ENCODE data around the gene BSDC1.

Gene BSDC1

DNA sequence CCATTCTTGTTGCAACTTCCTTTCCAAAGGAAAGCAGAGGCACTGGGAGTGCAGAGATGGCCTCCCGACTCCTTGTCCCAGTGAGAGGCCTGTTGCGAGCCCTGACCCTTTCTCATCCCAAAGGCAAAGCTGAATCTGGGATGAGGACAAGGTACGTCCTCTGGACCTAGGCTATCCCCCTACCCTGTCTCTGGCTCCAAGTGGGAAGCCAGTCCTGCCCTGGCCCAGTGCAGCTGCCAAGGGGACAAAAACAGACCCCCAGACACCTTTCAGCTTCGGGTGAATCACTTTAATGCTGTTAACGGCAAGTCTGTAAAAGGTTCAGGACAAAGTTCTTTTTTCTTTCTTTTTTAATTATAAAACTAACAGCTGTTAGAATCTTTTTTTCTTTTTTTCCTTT lies 29.4 kb downstream of the BSDC1 start:
- no peak for FAIRE-seq
- TF ChIP-seq, protein P1, sequence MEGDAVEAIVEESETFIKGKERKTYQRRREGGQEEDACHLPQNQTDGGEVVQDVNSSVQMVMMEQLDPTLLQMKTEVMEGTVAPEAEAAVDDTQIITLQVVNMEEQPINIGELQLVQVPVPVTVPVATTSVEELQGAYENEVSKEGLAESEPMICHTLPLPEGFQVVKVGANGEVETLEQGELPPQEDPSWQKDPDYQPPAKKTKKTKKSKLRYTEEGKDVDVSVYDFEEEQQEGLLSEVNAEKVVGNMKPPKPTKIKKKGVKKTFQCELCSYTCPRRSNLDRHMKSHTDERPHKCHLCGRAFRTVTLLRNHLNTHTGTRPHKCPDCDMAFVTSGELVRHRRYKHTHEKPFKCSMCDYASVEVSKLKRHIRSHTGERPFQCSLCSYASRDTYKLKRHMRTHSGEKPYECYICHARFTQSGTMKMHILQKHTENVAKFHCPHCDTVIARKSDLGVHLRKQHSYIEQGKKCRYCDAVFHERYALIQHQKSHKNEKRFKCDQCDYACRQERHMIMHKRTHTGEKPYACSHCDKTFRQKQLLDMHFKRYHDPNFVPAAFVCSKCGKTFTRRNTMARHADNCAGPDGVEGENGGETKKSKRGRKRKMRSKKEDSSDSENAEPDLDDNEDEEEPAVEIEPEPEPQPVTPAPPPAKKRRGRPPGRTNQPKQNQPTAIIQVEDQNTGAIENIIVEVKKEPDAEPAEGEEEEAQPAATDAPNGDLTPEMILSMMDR (IDR thresholded peaks at IDR 0.05; ENCODE audit: insufficient read depth, missing control alignments) = no peak
- no peak for DNase-seq (ENCODE audit: insufficient read length, low spot score)

DNA sequence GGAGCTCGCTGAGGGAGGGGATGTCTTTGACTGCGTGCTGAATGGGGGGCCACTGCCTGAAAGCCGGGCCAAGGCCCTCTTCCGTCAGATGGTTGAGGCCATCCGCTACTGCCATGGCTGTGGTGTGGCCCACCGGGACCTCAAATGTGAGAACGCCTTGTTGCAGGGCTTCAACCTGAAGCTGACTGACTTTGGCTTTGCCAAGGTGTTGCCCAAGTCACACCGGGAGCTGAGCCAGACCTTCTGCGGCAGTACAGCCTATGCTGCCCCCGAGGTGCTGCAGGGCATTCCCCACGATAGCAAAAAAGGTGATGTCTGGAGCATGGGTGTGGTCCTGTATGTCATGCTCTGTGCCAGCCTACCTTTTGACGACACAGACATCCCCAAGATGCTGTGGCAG lies 30.5 kb downstream of the BSDC1 start:
- FAIRE-seq = no peak
- DNase-seq (ENCODE audit: insufficient read length, low spot score) = no peak
- TF ChIP-seq, protein P1 (IDR thresholded peaks at IDR 0.05; ENCODE audit: insufficient read depth, missing control alignments) = no peak

DNA sequence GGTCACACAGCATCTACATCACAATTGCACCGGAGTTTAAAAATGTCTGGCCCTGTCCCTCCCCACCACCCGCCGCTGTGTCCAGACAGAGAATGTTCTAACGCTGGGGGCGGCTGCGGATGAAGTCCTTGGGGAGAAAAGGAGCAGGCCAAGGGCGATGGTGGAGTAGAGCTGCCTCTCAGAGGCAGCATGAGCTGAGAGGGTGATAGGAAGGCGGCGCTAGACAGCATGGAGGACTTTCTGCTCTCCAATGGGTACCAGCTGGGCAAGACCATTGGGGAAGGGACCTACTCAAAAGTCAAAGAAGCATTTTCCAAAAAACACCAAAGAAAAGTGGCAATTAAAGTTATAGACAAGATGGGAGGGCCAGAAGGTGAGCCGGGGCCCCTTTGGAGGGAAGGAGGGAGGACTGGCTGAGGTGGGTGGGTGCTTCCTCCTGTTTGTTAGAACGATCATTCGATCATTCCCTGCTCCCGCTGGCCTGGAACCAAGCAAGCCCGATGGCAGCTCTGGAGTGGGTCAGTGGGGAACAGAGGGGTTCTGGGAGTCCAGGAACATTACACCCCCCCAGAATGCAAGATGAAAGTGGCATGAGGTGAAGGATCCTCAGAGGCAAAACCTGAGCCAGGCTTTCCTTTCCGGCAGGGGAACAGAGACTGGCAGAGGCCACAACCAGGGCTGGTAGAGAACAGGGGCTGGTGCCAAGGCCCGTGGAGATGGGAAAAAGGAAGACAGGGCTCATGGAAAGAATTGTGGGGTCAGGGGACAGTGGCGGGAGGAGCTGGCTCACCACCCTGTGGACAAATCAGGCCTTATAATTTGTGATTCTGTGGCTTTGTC lies 31.5 kb downstream of the BSDC1 start, which contains the start of the genes FAM229A and TSSK3:
TSS of gene FAM229A (minus strand) at position 12 of the 840 bp plus-strand sequence. CDS start 394 bp downstream, outside the sequence.
TSS of gene TSSK3 (plus strand) at position 66 of the 840 bp plus-strand sequence. CDS start at position 229, 163 bp downstream.
- DNase-seq (ENCODE audit: insufficient read length, low spot score) (no peak), FAIRE-seq (no peak)
- TF ChIP-seq, protein P1 (IDR thresholded peaks at IDR 0.05; ENCODE audit: insufficient read depth, missing control alignments) = no peak

DNA sequence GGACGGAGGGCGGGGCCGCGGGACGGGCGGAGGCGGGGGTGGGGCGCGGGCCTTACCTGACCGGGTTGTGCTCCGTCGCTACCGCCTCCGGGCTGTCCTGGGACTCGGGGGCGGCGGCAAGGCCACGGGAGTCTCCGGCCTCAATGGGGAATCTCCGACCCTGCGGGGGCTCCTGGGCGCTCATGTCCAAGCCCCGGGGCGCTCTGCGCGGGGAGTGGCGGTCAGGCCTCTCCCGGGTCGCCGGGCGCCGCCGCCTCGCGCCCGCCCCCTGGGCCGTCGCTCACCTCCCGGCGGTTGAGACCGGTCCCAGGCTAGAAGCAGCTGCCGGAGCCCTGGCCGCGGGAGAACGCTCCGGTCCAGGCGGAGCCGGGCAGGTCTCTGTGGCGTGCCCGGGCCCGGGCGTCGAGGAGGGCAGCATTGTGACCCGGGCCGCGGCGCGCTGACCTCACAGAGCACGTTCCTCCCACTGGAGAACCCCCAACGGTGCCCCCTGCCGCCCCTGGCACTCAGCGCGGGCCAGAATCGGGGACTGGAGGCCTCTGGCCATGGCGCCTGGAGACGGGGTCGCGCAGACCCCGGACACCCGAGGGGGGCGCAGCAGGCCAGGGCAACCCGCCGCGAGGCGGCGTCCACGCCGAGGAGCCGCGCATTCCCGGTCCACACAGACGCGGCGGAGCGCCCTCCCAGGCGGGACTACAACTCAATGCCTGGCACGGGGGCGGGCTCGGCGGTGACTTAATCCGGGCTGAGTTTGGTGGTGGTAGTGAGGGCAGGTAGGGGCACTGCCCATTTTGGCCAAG lies 32.4 kb downstream of the BSDC1 start:
- TF ChIP-seq, protein P1 (IDR thresholded peaks at IDR 0.05; ENCODE audit: insufficient read depth, missing control alignments) = no peak
- DNase-seq (ENCODE audit: insufficient read length, low spot score) (no peak), FAIRE-seq (no peak)

DNA sequence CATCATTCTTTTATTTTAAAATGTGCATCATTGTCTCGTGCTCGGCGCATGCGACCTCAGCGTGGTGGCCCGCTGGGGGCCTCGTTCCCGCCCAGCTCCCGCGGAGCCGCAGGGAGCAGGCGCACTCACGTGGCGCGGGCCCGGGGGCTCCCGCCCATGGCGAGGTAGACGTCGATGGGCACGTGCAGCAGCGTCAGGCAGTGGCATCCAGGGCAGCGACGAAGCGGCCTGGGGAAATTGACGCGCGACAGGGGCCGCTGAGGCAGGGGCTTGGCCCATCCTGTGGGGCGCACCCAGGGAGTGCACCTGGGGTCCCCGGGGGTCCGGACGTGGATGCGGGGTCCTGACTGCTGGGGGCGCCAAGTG lies 33.0 kb downstream of the BSDC1 start:
- no peak for FAIRE-seq
- TF ChIP-seq, protein P1 (IDR thresholded peaks at IDR 0.05; ENCODE audit: insufficient read depth, missing control alignments) = no peak
- DNase-seq (ENCODE audit: insufficient read length, low spot score) = no peak

DNA sequence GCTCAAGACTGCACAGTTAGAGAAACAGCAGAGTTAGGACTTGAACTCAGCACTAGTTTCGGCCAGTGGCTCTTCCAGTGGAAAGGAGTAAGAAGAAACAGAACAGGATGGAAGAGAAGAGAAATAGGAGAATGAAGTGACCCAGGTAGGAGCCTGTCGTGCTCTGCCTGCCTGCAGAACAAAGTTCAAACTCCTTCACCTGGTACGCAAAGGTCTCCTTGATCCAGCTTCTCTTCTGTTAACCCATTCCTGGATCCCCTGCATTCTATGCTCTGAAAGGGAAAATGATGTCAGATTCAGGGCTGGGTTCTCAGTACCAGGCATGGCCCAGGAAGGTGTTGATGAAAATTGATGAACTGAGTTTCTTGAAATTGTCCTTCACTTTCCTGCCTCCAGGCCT lies 35.8 kb downstream of the BSDC1 start:
- DNase-seq (ENCODE audit: insufficient read length, low spot score) = no peak
- TF ChIP-seq, protein P1 (IDR thresholded peaks at IDR 0.05; ENCODE audit: insufficient read depth, missing control alignments) = no peak
- no peak for FAIRE-seq
